ENCODE measurements around the gene WDR18.

WDR18 gene

GRCh38 chr19:963486-963951 lies 20.6 kb upstream of the WDR18 start:
- TF ChIP-seq FOXP2 (optimal IDR thresholded peaks at IDR 0.05; ENCODE audit: borderline replicate concordance, extremely low read depth, extremely low read length, insufficient read depth) (no peak), REST (IDR thresholded peaks at IDR 0.05; ENCODE audit: insufficient read depth in 1 of 2, low read depth in 2 of 2, low read length in 2 of 2) (no peak), SIN3A (IDR thresholded peaks at IDR 0.05; ENCODE audit: borderline replicate concordance, insufficient read depth, low read length) (no peak), TAF1 (IDR thresholded peaks at IDR 0.05; ENCODE audit: borderline replicate concordance, insufficient read depth, low read length) (no peak), POLR2AphosphoS5 (IDR thresholded peaks at IDR 0.05; ENCODE audit: low read depth, low read length) (no peak)

GRCh38 chr19:964116-964520 lies 20.0 kb upstream of the WDR18 start:
- no peak for TF ChIP-seq REST (IDR thresholded peaks at IDR 0.05; ENCODE audit: insufficient read depth in 1 of 2, low read depth in 2 of 2, low read length in 2 of 2)
- TF ChIP-seq TAF1 (IDR thresholded peaks at IDR 0.05; ENCODE audit: borderline replicate concordance, insufficient read depth, low read length) = no peak
- no peak for TF ChIP-seq FOXP2 (optimal IDR thresholded peaks at IDR 0.05; ENCODE audit: borderline replicate concordance, extremely low read depth, extremely low read length, insufficient read depth)
- no peak for TF ChIP-seq SIN3A (IDR thresholded peaks at IDR 0.05; ENCODE audit: borderline replicate concordance, insufficient read depth, low read length)
- no peak for TF ChIP-seq POLR2AphosphoS5 (IDR thresholded peaks at IDR 0.05; ENCODE audit: low read depth, low read length)

GRCh38 chr19:964761-965694 lies 19.1 kb upstream of the WDR18 start:
- TF ChIP-seq FOXP2 (optimal IDR thresholded peaks at IDR 0.05; ENCODE audit: borderline replicate concordance, extremely low read depth, extremely low read length, insufficient read depth) (no peak), TAF1 (IDR thresholded peaks at IDR 0.05; ENCODE audit: borderline replicate concordance, insufficient read depth, low read length) (no peak), POLR2AphosphoS5 (IDR thresholded peaks at IDR 0.05; ENCODE audit: low read depth, low read length) (no peak), REST (IDR thresholded peaks at IDR 0.05; ENCODE audit: insufficient read depth in 1 of 2, low read depth in 2 of 2, low read length in 2 of 2) (no peak), SIN3A (IDR thresholded peaks at IDR 0.05; ENCODE audit: borderline replicate concordance, insufficient read depth, low read length) (no peak)

- TF ChIP-seq REST (IDR thresholded peaks at IDR 0.05; ENCODE audit: insufficient read depth in 1 of 2, low read depth in 2 of 2, low read length in 2 of 2) = no peak
- TF ChIP-seq SIN3A (IDR thresholded peaks at IDR 0.05; ENCODE audit: borderline replicate concordance, insufficient read depth, low read length) = no peak
Observed at GRCh38 chr19:966485-967088, 17.6 kb upstream of the WDR18 start.
